Stomach (tissue), 4 donors: ENCODE results near the gene IVD.

Experiments
- POLR2A ChIP-seq, 4 donors: fragments of 450-650 bp; IDR thresholded peaks; one replicate each; pipeline ENCODE4 v1.6.1; 2016; ENCODE audit warnings: antibody characterized with exemption in 4 of 4, control low read depth in 2 of 4, mild to moderate bottlenecking in 1 of 4, moderate library complexity in 1 of 4
- POLR2AphosphoS5 ChIP-seq, 3 donors: sonication (generic); formaldehyde crosslinking; IDR thresholded peaks; one replicate each; pipeline ENCODE4 v1.6.1; 2016; ENCODE audit warnings: antibody characterized with exemption in 3 of 3
- TF ChIP-seq, protein P1 (sequence below), 7 experiments: fragments of 450-650 bp in 4 of 7; fragments of 200-600 bp in 3 of 7; sonication (generic) in 3 of 7; IDR thresholded peaks; one replicate each; pipeline ENCODE4 v1.5.1; 2016 to 2019; ENCODE audit warnings: antibody characterized with exemption in 7 of 7, control low read depth in 2 of 7, mild to moderate bottlenecking in 1 of 7

GRCh38 chr15:40382580-40383456 lies 22.8 kb upstream of the IVD start, which contains the start of gene KNSTRN:
- peak; percentile 27 to 87 (median 28) for TF ChIP-seq POLR2AphosphoS5 (IDR thresholded peaks at IDR 0.05)
- no peak for TF ChIP-seq POLR2A (IDR thresholded peaks at IDR 0.05)
- TF ChIP-seq, protein P1, sequence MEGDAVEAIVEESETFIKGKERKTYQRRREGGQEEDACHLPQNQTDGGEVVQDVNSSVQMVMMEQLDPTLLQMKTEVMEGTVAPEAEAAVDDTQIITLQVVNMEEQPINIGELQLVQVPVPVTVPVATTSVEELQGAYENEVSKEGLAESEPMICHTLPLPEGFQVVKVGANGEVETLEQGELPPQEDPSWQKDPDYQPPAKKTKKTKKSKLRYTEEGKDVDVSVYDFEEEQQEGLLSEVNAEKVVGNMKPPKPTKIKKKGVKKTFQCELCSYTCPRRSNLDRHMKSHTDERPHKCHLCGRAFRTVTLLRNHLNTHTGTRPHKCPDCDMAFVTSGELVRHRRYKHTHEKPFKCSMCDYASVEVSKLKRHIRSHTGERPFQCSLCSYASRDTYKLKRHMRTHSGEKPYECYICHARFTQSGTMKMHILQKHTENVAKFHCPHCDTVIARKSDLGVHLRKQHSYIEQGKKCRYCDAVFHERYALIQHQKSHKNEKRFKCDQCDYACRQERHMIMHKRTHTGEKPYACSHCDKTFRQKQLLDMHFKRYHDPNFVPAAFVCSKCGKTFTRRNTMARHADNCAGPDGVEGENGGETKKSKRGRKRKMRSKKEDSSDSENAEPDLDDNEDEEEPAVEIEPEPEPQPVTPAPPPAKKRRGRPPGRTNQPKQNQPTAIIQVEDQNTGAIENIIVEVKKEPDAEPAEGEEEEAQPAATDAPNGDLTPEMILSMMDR (IDR thresholded peaks at IDR 0.05) = no peak
